ENCODE results near the gene LMO3. TPM values are rescaled to one million over a fixed set of nuclear protein-coding genes. Genes with fewer than 3 reads are reported as not detected.
A peak's percentile ranks its signal among the peaks of the same experiment; 100 is the strongest.

Gene LMO3
- total RNA-seq, 2 donors from 2014 or later, result 8.2 to 12.4 TPM

DNA sequence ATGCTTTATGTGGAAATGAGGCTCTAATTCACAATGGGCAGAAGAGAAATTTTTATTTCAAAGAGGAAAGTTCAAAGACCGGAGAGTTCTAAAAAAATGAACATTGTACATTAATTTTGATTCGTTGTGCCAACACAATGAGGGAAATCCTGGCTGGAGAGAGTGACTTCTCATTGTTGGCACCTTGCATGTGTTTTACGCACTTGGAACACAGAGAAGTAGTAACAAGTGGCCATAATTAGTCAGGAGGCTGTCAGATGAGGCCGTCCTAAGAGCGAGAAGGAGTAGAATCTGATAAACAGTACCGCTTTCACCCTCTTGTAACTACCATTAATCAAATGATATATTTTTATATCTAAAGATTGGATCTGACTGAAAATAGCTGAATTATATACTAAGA, 6.9 kb downstream of the LMO3 start:
- TF ChIP-seq, protein P1, sequence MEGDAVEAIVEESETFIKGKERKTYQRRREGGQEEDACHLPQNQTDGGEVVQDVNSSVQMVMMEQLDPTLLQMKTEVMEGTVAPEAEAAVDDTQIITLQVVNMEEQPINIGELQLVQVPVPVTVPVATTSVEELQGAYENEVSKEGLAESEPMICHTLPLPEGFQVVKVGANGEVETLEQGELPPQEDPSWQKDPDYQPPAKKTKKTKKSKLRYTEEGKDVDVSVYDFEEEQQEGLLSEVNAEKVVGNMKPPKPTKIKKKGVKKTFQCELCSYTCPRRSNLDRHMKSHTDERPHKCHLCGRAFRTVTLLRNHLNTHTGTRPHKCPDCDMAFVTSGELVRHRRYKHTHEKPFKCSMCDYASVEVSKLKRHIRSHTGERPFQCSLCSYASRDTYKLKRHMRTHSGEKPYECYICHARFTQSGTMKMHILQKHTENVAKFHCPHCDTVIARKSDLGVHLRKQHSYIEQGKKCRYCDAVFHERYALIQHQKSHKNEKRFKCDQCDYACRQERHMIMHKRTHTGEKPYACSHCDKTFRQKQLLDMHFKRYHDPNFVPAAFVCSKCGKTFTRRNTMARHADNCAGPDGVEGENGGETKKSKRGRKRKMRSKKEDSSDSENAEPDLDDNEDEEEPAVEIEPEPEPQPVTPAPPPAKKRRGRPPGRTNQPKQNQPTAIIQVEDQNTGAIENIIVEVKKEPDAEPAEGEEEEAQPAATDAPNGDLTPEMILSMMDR (IDR thresholded peaks at IDR 0.05), result no peak
- no peaks in the 10 kb centered on the region for H3K4me1 ChIP-seq
- DNase-seq (ENCODE audit: low spot score), result no peak
- H3K9me3 ChIP-seq, result no peaks in the 10 kb centered on the region
- no peaks in the 10 kb centered on the region for H3K27me3 ChIP-seq
- no peak overlapping the region for H3K27ac ChIP-seq
- H3K36me3 ChIP-seq, result no peaks in the 10 kb centered on the region
- no peak overlapping the region for H3K4me3 ChIP-seq

DNA sequence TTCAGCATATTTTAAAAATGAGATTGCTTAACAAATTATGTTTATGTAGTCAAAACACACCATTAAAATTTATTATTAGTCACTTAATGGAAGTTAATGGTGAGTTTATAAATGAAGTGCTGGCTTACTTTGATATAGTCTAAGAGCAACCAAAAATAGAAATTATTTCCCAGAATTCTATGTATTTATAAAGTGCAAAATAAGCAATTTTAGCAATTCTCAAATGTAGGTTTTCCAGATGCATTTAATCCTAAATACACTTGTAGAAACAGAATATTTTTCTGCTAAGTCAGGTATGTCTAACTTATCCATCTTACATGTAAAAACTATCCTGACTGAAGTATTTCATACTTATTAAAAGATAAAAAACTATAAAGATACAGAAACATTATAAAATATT, 11.2 kb downstream of the LMO3 start:
- Histone ChIP-seq H3K27me3 (no peaks in the 10 kb centered on the region), H3K4me3 (no peak overlapping the region), H3K9me3 (no peaks in the 10 kb centered on the region), H3K36me3 (no peaks in the 10 kb centered on the region), H3K27ac (no peak overlapping the region), H3K4me1 (no peaks in the 10 kb centered on the region)
- no peak for DNase-seq (ENCODE audit: low spot score)
- TF ChIP-seq, protein P1 (IDR thresholded peaks at IDR 0.05), result no peak

DNA sequence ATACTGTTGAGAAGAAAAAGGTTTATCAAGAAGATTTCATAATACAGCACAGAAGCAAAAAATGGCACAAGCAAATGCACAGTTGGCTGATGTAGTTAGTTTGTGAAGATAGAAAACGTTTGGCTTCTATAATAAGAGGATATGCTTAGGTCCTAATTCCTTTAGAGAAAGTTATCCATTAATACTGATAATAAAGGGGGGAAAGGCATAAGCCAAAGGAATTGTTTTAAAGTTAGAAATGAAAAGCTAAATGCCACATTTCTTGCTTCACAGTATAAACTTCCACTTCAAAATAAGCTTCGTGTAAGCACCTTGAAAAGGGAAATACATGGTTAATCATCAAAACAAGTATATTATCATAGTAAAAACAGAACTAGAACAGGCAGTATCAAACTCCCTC, 12.4 kb downstream of the LMO3 start:
- H3K4me1 ChIP-seq, result no peaks in the 10 kb centered on the region
- TF ChIP-seq, protein P1 (IDR thresholded peaks at IDR 0.05), result no peak
- no peaks in the 10 kb centered on the region for H3K36me3 ChIP-seq
- H3K4me3 ChIP-seq, result no peak overlapping the region
- H3K27ac ChIP-seq, result no peak overlapping the region
- DNase-seq (ENCODE audit: low spot score), result no peak
- no peaks in the 10 kb centered on the region for H3K27me3 ChIP-seq
- no peaks in the 10 kb centered on the region for H3K9me3 ChIP-seq

DNA sequence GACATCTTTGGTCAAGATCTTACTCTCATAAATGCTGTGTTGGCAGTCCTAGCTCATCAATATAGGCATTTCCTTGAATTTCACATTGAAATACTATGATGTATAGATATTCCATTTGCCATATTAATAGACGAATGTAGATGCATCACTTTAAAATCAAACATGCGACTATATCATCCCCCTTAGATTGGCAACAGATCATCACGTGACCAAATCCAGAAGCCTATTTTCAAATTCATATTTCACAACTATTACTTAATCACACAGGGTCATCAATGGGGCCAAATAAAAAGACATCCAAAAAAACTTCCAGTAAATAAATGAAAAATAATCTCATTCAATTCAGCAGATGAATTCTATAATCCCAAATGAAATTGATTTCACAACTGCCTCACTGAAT, 15.3 kb downstream of the LMO3 start:
- Histone ChIP-seq H3K4me3 (no peak overlapping the region), H3K4me1 (no peaks in the 10 kb centered on the region), H3K36me3 (no peaks in the 10 kb centered on the region), H3K27ac (no peak overlapping the region), H3K9me3 (no peaks in the 10 kb centered on the region), H3K27me3 (no peaks in the 10 kb centered on the region)
- TF ChIP-seq, protein P1 (IDR thresholded peaks at IDR 0.05), result no peak
- no peak for DNase-seq (ENCODE audit: low spot score)

DNA sequence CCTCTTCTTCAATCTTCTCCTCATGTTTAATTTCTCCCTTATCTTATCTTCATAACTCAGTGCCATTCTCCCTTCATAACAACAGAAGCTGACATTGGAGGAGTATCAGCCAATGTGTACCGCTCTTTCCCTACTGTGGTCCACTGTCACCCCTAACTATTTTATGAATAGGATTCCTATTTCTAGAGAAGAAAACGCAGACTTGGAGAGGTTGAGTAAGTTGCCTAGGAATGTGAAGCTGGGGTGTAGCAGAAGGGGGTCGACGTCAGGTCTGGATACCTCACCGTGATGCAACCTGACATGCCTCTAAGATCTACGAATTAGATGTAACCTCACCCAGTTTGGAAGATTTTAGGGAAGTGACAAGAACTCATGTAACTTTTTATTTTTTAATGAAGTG, 17.1 kb downstream of the LMO3 start:
- Histone ChIP-seq H3K27me3 (no peaks in the 10 kb centered on the region), H3K27ac (no peak overlapping the region), H3K36me3 (no peaks in the 10 kb centered on the region), H3K4me3 (no peak overlapping the region), H3K9me3 (no peaks in the 10 kb centered on the region), H3K4me1 (no peaks in the 10 kb centered on the region)
- TF ChIP-seq, protein P1 (IDR thresholded peaks at IDR 0.05), result no peak
- DNase-seq (ENCODE audit: low spot score), result no peak

DNA sequence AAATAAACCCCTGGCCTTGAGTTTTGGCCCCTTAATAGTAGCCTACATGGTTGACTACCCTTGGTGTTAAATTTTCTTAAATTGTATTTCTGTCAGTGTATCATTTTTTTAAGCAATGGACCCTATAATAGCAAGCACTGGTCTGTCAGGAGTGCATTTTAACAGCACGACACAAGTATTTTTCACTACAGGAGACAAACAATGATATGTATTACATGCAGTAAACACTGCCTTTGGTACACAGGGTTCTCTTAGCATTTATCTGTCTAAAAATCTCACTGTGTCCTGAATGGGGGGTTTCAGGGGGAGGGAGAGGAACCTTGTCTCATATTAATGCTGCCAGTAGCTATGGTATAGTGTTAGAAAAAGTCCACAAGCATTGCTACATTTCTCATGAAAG, 18.4 kb downstream of the LMO3 start:
- H3K27ac ChIP-seq, result peak overlapping the region; percentile 15 to 63
- H3K27me3 ChIP-seq, result no peaks in the 10 kb centered on the region
- H3K9me3 ChIP-seq, result no peaks in the 10 kb centered on the region
- H3K4me3 ChIP-seq, result no peak overlapping the region
- TF ChIP-seq, protein P1 (IDR thresholded peaks at IDR 0.05), result no peak
- no peaks in the 10 kb centered on the region for H3K4me1 ChIP-seq
- no peaks in the 10 kb centered on the region for H3K36me3 ChIP-seq
- DNase-seq (ENCODE audit: low spot score), result no peak
